ENCODE measurements around the gene ECSIT.
A peak's percentile ranks its signal among the peaks of the same experiment; 100 is the strongest.

Gene ECSIT

DNA sequence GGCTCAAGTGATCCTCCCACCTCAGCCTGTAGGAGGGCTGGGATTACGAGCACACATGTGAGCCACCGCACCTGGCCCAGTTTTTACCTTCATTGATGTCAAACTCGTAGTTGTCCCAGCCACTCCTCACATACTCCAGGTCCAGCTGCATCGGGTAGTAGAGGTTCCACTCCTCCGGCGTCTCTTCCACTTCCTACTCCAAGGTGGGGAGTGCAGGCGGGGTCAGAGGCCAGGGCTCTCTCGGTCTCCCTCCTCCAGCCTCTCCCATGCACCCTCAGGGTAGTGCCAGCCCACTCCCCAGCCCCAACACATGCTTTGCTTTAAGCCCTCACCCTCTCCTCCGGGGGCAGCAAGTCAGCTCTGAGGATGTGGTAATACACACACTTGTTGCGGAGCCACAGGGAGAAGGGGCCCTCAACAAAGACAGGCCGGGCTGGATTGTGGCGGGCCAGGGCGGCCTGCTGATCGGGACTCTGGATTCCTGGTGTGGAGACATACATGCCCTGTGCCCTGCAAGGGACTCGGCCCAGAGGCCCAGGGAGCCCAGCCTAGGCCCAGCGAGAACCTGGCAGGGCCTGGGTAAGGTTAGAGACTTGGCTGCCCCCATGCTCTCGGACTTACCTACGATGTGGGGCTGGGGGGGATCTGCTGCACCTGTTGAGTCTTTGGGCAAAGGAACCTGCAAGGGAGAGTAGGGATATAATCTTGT lies 21.4 kb downstream of the ECSIT start:
- Histone ChIP-seq H3K4me3 (ENCODE audit: low read length, poor library complexity, severe bottlenecking) (peak overlapping the region; percentile 77), H4K20me1 (ENCODE audit: insufficient read depth, low read length, poor library complexity, severe bottlenecking) (no peaks in the 10 kb centered on the region), H3K36me3 (ENCODE audit: insufficient read depth, low read length) (no peaks in the 10 kb centered on the region), H3K79me2 (ENCODE audit: insufficient read depth, low read length) (peaks cover 24% of the 10 kb centered on the region), H3K9ac (ENCODE audit: low read depth, low read length, poor library complexity, severe bottlenecking) (peak overlapping the region; percentile 81), H3K4me2 (ENCODE audit: low read depth, low read length, poor library complexity, severe bottlenecking) (peak overlapping the region; percentile 83), H3K9me2 (replicated peaks; ENCODE audit: low read depth, low read length) (no peaks in the 10 kb centered on the region), H3K4me1 (ENCODE audit: insufficient read depth, low read length, poor library complexity, severe bottlenecking) (peaks cover 11% of the 10 kb centered on the region), H2AFZ (ENCODE audit: low read length) (no peak overlapping the region), H3F3A (ENCODE audit: low read depth) (no peaks in the 10 kb centered on the region), H3K27me3 (ENCODE audit: insufficient read depth, low read length, poor library complexity, severe bottlenecking) (no peaks in the 10 kb centered on the region), H3K9me3 (ENCODE audit: insufficient read depth, low read depth, low read length) (no peaks in the 10 kb centered on the region)
- TF ChIP-seq, protein P1, sequence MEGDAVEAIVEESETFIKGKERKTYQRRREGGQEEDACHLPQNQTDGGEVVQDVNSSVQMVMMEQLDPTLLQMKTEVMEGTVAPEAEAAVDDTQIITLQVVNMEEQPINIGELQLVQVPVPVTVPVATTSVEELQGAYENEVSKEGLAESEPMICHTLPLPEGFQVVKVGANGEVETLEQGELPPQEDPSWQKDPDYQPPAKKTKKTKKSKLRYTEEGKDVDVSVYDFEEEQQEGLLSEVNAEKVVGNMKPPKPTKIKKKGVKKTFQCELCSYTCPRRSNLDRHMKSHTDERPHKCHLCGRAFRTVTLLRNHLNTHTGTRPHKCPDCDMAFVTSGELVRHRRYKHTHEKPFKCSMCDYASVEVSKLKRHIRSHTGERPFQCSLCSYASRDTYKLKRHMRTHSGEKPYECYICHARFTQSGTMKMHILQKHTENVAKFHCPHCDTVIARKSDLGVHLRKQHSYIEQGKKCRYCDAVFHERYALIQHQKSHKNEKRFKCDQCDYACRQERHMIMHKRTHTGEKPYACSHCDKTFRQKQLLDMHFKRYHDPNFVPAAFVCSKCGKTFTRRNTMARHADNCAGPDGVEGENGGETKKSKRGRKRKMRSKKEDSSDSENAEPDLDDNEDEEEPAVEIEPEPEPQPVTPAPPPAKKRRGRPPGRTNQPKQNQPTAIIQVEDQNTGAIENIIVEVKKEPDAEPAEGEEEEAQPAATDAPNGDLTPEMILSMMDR (conservative IDR thresholded peaks at IDR 0.05; ENCODE audit: low read length) = no peak
- no peak for TF ChIP-seq EZH2phosphoT487 (IDR thresholded peaks at IDR 0.05; ENCODE audit: borderline replicate concordance)

DNA sequence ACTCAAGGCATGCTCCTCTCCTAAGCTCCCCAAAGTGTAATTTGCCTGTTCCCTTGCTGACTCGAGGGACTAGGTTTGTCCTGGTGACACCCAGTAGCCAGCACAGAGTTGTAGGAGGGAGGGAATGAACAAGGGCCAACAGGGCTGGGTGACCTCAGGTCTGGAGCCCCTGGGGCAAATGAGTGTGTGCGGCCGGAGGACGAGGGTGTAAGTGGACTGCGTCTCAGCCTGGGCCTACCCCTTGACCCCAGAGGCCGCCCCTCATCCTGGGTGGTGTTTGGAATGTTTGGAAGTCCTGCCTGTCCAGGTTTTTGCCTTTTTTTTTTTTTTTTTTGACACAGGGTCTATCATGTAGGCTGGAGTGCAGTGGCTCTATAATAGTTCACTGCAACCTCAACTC lies 22.0 kb downstream of the ECSIT start:
- no peaks in the 10 kb centered on the region for H3K9me3 ChIP-seq (ENCODE audit: insufficient read depth, low read depth, low read length)
- TF ChIP-seq EZH2phosphoT487 (IDR thresholded peaks at IDR 0.05; ENCODE audit: borderline replicate concordance) = no peak
- TF ChIP-seq, protein P1 (conservative IDR thresholded peaks at IDR 0.05; ENCODE audit: low read length) = no peak
- peak overlapping the region; percentile 83 for H3K4me2 ChIP-seq (ENCODE audit: low read depth, low read length, poor library complexity, severe bottlenecking)
- no peaks in the 10 kb centered on the region for H3K36me3 ChIP-seq (ENCODE audit: insufficient read depth, low read length)
- H2AFZ ChIP-seq (ENCODE audit: low read length) = no peak overlapping the region
- H3K4me3 ChIP-seq (ENCODE audit: low read length, poor library complexity, severe bottlenecking) = peak overlapping the region; percentile 77
- H3K4me1 ChIP-seq (ENCODE audit: insufficient read depth, low read length, poor library complexity, severe bottlenecking) = peaks cover 11% of the 10 kb centered on the region
- H3K9ac ChIP-seq (ENCODE audit: low read depth, low read length, poor library complexity, severe bottlenecking) = peak overlapping the region; percentile 81
- no peaks in the 10 kb centered on the region for H3K27me3 ChIP-seq (ENCODE audit: insufficient read depth, low read length, poor library complexity, severe bottlenecking)
- peaks cover 24% of the 10 kb centered on the region for H3K79me2 ChIP-seq (ENCODE audit: insufficient read depth, low read length)
- no peaks in the 10 kb centered on the region for H4K20me1 ChIP-seq (ENCODE audit: insufficient read depth, low read length, poor library complexity, severe bottlenecking)
- H3K9me2 ChIP-seq (replicated peaks; ENCODE audit: low read depth, low read length) = no peaks in the 10 kb centered on the region
- H3F3A ChIP-seq (ENCODE audit: low read depth) = no peaks in the 10 kb centered on the region

DNA sequence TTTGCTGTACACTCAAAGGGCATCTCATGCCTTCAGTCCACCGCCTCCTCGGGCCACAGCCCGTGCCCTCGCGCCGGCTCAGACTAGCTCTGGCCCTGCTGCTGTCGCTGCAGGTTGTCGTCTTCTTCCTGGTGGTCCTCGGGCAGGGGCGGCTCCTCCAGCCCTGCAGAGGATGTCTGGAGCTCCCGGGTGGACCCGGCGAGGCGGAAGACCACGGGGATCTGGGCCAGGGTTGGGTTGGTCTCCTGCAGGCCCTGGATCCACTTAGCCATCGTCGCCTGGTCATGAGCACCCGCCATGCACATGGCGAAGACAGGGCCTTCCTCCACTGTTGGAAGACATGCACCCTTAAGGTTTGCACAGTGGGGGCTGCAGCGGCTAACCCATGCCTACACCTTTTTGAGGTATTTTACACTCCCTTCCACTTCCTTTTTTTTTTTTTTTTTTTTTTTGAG lies 22.8 kb downstream of the ECSIT start:
- Histone ChIP-seq H3K27me3 (ENCODE audit: insufficient read depth, low read length, poor library complexity, severe bottlenecking) (no peaks in the 10 kb centered on the region), H3K4me3 (ENCODE audit: low read length, poor library complexity, severe bottlenecking) (peak overlapping the region; percentile 77), H3K9ac (ENCODE audit: low read depth, low read length, poor library complexity, severe bottlenecking) (peak overlapping the region; percentile 81), H3K9me3 (ENCODE audit: insufficient read depth, low read depth, low read length) (no peaks in the 10 kb centered on the region), H3K79me2 (ENCODE audit: insufficient read depth, low read length) (peaks cover 24% of the 10 kb centered on the region), H3F3A (ENCODE audit: low read depth) (no peaks in the 10 kb centered on the region), H3K4me2 (ENCODE audit: low read depth, low read length, poor library complexity, severe bottlenecking) (peak overlapping the region; percentile 83), H3K36me3 (ENCODE audit: insufficient read depth, low read length) (no peaks in the 10 kb centered on the region), H2AFZ (ENCODE audit: low read length) (peak overlapping the region; percentile 87), H3K4me1 (ENCODE audit: insufficient read depth, low read length, poor library complexity, severe bottlenecking) (peaks cover 11% of the 10 kb centered on the region), H3K9me2 (replicated peaks; ENCODE audit: low read depth, low read length) (no peaks in the 10 kb centered on the region), H4K20me1 (ENCODE audit: insufficient read depth, low read length, poor library complexity, severe bottlenecking) (no peaks in the 10 kb centered on the region)
- TF ChIP-seq, protein P1 (conservative IDR thresholded peaks at IDR 0.05; ENCODE audit: low read length) = no peak
- TF ChIP-seq EZH2phosphoT487 (IDR thresholded peaks at IDR 0.05; ENCODE audit: borderline replicate concordance) = no peak

All from Loucy (cell line).